EH (cell line): Measurements from ENCODE around the gene IFT80.

Experiments
- DNase-seq: peaks from one replicate; pipeline ENCODE4 v3.0.0-alpha.2; 2015; ENCODE audit warnings: low read depth

The IFT80 gene

GRCh38 chr3:160400702-160401150 is 1.7 kb upstream of the IFT80 start:
- peak; percentile 37 for DNase-seq

- peak; percentile 75 for DNase-seq
Measured at GRCh38 chr3:160400030-160400701, 1.1 kb upstream of the IFT80 start.

GRCh38 chr3:160398820-160399124 is 253 bp downstream of the IFT80 start:
- no peak for DNase-seq

GRCh38 chr3:160395297-160395696 is 3.7 kb downstream of the IFT80 start:
- DNase-seq: peak; percentile 86

GRCh38 chr3:160394009-160394392 is 5.0 kb downstream of the IFT80 start:
- no peak for DNase-seq

GRCh38 chr3:160393346-160394008 is 5.5 kb downstream of the IFT80 start:
- no peak for DNase-seq

GRCh38 chr3:160392798-160393197 is 6.2 kb downstream of the IFT80 start:
- no peak for DNase-seq

- DNase-seq: no peak
Measured at GRCh38 chr3:160390565-160391138, 8.4 kb downstream of the IFT80 start.

- no peak for DNase-seq
Measured at GRCh38 chr3:160384639-160385318, 14.2 kb downstream of the IFT80 start.

GRCh38 chr3:160381470-160381869 is 17.6 kb downstream of the IFT80 start:
- DNase-seq: peak; percentile 32

GRCh38 chr3:160379628-160380214 is 19.3 kb downstream of the IFT80 start:
- DNase-seq: no peak

- no peak for DNase-seq
Measured at GRCh38 chr3:160378331-160379109, 20.5 kb downstream of the IFT80 start.

GRCh38 chr3:160376681-160377080 is 22.3 kb downstream of the IFT80 start:
- DNase-seq: no peak

- DNase-seq: no peak
Measured at GRCh38 chr3:160374925-160375324, 24.1 kb downstream of the IFT80 start.

- peak; percentile 28 for DNase-seq
Measured at GRCh38 chr3:160374472-160374871, 24.6 kb downstream of the IFT80 start.

GRCh38 chr3:160373655-160374054 is 25.4 kb downstream of the IFT80 start:
- no peak for DNase-seq

- DNase-seq: peak; percentile 81
Measured at GRCh38 chr3:160372780-160373179, 26.2 kb downstream of the IFT80 start.

GRCh38 chr3:160370987-160371857 is 27.8 kb downstream of the IFT80 start:
- DNase-seq: no peak

GRCh38 chr3:160369784-160370183 is 29.2 kb downstream of the IFT80 start:
- no peak for DNase-seq

- DNase-seq: no peak
Measured at GRCh38 chr3:160368804-160369203, 30.2 kb downstream of the IFT80 start.
